Ishikawa (cell line): ENCODE results near the gene SEMA4C.

Experiments used
- EP300 ChIP-seq: IDR thresholded peaks from 2 replicates; pipeline ENCODE4 v1.6.1; 2012; ENCODE audit warnings: borderline replicate concordance
- RAD21 ChIP-seq: IDR thresholded peaks from 2 replicates; pipeline ENCODE4 v1.6.1; 2012; ENCODE audit warnings: low read depth
- TAF1 ChIP-seq: IDR thresholded peaks from 2 replicates; pipeline ENCODE4 v1.6.1; 2012; ENCODE audit warnings: low read depth, mild to moderate bottlenecking
- ZBTB7A ChIP-seq: IDR thresholded peaks from 2 replicates; pipeline ENCODE4 v1.6.1; 2012; ENCODE audit warnings: low read depth
- TF ChIP-seq, protein P1 (sequence below): IDR thresholded peaks from 2 replicates; pipeline ENCODE4 v1.6.1; 2012

DNA sequence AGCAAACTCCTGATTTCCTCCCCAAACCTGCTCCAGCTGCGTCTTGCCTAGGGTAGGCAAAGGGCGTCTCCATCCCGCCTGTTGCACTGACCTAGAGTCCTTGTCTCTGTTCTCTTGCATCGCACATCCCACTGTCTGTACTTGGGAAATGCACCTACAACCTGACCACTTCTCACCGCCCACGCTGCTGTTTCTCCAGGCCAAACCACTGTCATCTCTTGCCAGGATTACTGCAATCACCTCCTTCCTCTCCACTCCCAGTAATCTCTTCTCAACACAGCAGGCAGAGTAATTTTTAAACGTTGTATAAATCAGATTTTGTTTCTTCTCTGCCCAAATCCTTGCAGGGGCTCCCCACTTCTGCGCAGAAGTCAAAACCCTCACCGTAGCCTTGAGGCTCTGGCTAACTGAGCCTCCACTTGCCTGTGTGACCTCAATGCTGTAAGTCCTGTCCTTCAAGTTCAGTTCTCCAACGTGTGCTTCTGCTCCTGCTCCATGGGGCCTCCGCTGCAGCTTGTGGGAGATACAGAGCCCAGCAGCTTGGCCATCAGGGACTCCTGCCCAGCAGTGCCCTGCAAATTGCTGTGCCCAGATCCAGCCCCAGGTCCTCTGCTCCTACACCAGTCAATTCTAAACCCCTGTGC, 27.7 kb upstream of the SEMA4C start:
- TF ChIP-seq, protein P1, sequence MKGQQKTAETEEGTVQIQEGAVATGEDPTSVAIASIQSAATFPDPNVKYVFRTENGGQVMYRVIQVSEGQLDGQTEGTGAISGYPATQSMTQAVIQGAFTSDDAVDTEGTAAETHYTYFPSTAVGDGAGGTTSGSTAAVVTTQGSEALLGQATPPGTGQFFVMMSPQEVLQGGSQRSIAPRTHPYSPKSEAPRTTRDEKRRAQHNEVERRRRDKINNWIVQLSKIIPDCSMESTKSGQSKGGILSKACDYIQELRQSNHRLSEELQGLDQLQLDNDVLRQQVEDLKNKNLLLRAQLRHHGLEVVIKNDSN = no peak
- TF ChIP-seq RAD21 (no peak), TAF1 (no peak), ZBTB7A (no peak), EP300 (no peak)
